ENCODE results near the gene TEX48.

TEX48 gene

GRCh38 chr9:114653556-114654159 is 28.3 kb downstream of the TEX48 start:
- peak; percentile 47 for DNase-seq (ENCODE audit: extremely low read depth, low read depth)
- TF ChIP-seq, protein P1, sequence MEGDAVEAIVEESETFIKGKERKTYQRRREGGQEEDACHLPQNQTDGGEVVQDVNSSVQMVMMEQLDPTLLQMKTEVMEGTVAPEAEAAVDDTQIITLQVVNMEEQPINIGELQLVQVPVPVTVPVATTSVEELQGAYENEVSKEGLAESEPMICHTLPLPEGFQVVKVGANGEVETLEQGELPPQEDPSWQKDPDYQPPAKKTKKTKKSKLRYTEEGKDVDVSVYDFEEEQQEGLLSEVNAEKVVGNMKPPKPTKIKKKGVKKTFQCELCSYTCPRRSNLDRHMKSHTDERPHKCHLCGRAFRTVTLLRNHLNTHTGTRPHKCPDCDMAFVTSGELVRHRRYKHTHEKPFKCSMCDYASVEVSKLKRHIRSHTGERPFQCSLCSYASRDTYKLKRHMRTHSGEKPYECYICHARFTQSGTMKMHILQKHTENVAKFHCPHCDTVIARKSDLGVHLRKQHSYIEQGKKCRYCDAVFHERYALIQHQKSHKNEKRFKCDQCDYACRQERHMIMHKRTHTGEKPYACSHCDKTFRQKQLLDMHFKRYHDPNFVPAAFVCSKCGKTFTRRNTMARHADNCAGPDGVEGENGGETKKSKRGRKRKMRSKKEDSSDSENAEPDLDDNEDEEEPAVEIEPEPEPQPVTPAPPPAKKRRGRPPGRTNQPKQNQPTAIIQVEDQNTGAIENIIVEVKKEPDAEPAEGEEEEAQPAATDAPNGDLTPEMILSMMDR (IDR thresholded peaks at IDR 0.05; ENCODE audit: low read depth, low read length) = peak; percentile 98

DNA sequence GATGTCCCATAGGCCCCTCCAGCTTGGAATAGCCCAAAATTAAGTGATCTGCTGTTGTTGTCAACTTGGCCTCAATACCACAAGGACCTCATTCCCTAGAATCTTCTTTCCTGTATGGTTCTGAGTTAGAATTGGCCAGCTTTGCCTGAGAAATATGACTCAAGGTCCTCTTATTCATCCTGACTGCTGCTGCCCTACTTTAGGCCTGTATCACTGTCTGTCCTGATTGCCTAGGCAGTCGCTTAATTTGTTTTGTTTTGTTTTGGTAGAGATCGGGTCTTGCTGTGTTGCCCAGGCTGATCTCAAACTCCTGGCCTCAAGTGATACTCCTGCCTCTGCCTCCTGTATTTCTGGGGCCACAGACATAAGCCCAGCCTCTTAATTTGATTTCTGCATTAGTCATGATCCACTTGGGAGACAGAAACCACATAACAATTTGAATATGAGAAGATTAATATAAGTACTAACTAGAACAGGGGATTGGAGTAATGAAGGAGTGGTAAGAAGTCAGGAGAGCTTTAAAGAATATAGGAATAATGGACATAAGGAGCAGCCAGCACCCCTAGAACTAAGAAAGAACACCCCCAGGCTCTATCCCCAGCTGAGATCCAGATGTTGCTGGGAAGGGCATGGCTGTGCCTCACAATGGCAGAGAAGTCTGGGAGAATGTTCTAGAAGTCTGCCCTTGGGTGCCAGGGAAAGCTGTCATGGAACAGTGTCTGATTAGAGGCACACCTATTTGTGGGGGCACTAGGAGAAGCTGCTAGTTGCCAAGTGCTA is 29.0 kb downstream of the TEX48 start:
- TF ChIP-seq, protein P1 (IDR thresholded peaks at IDR 0.05; ENCODE audit: low read depth, low read length) = no peak
- no peak for DNase-seq (ENCODE audit: extremely low read depth, low read depth)

GRCh38 chr9:114643896-114644295 is 38.1 kb downstream of the TEX48 start:
- no peak for DNase-seq (ENCODE audit: extremely low read depth, low read depth)

GRCh38 chr9:114643001-114643400 is 39.0 kb downstream of the TEX48 start:
- TF ChIP-seq, protein P1 (IDR thresholded peaks at IDR 0.05; ENCODE audit: low read depth, low read length) = no peak
- DNase-seq (ENCODE audit: extremely low read depth, low read depth) = no peak

More at GRCh38 chr9:114643896-114644295, 38.1 kb downstream of the TEX48 start:
- TF ChIP-seq, protein P1 (IDR thresholded peaks at IDR 0.05; ENCODE audit: low read depth, low read length) = no peak

DNA sequence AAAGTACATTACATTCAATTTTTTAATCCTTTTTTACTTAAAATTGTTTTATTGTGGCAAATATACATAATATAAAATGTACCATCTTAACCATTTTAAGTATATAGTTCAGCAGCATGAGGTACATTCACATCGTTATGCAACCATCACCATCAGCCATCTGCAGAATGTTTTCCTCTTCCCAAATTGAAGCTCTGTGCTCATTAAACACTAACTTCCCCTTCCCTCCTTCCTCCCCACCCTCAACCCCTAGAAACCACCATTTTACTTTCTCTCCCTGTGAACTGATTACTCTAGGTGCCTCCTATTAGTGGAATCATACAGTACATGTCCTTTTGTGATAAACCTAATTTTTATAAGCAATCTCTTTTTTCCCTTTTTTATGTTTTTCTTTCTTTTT is 40.0 kb downstream of the TEX48 start:
- TF ChIP-seq, protein P1 (IDR thresholded peaks at IDR 0.05; ENCODE audit: low read depth, low read length) = no peak
- DNase-seq (ENCODE audit: extremely low read depth, low read depth) = no peak

DNA sequence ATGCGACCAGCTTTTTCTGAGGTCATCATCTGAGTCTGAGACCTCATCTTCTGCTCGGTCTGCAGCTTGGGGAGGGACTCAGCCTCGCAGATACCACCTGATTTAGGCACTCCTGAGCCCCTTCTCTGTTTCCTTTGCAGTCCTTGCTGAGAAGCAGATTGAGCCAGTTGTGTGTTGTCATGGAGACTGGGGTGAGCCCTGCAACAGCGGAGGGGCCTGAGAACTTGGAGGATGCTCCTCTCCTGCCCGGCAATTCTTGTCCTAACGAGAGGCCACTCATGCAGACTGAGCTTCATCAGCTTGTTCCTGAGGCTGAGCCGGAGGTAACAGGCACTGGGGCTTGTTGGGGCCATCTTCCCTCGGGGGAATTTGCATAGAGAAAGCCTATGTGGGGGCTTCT is 43.6 kb downstream of the TEX48 start:
- TF ChIP-seq, protein P1 (IDR thresholded peaks at IDR 0.05; ENCODE audit: low read depth, low read length) = no peak
- DNase-seq (ENCODE audit: extremely low read depth, low read depth) = no peak

- TF ChIP-seq, protein P1 (IDR thresholded peaks at IDR 0.05; ENCODE audit: low read depth, low read length) = no peak
- no peak for DNase-seq (ENCODE audit: extremely low read depth, low read depth)
These were observed 47.6 kb downstream of the TEX48 start for GRCh38 chr9:114634387-114634786.

Data from AG09319 (cell line).